ENCODE results near the gene SNED1. TPM values are rescaled to one million over a fixed set of nuclear protein-coding genes. Genes with fewer than 3 reads are reported as not detected.

The SNED1 gene
- total RNA-seq, 1 experiment from 2014 or later: 3.2 TPM

GRCh38 chr2:241125626-241126025 is 127.2 kb downstream of the SNED1 start:
- TF ChIP-seq CTCF (IDR thresholded peaks at IDR 0.05): no peak
- TF ChIP-seq ATF1 (CRISPR knock-in tag; IDR thresholded peaks at IDR 0.05): no peak
- no peak for TF ChIP-seq MYBL2 (CRISPR knock-in tag; IDR thresholded peaks at IDR 0.05)
- no peak for TF ChIP-seq FOXP1 (CRISPR knock-in tag; IDR thresholded peaks at IDR 0.05; ENCODE audit: borderline replicate concordance)
- no peak for TF ChIP-seq ERG (CRISPR knock-in tag; IDR thresholded peaks at IDR 0.05)
- TF ChIP-seq OVOL2 (CRISPR knock-in tag; IDR thresholded peaks at IDR 0.05; ENCODE audit: borderline replicate concordance): no peak
- no peak for TF ChIP-seq RELA (CRISPR knock-in tag; IDR thresholded peaks at IDR 0.05; ENCODE audit: borderline replicate concordance)
- no peak for TF ChIP-seq MLX (CRISPR knock-in tag; IDR thresholded peaks at IDR 0.05)
- no peak for TF ChIP-seq ETV6 (CRISPR knock-in tag; IDR thresholded peaks at IDR 0.05)
- no peak for TF ChIP-seq TEAD4 (CRISPR knock-in tag; IDR thresholded peaks at IDR 0.05)
- no peak for TF ChIP-seq IRF1 (CRISPR knock-in tag; IDR thresholded peaks at IDR 0.05)
- no peak for TF ChIP-seq ZNF232 (CRISPR knock-in tag; IDR thresholded peaks at IDR 0.05)
- Mint-ChIP-seq H3K36me3 (peaks cover 25% of the 10 kb centered on the region), H3K9me3 (peaks cover 10% of the 10 kb centered on the region), H3K27me3 (ENCODE audit: low read depth) (no peaks in the 10 kb centered on the region), H3K27ac (no peak overlapping the region), H3K4me3 (no peak overlapping the region), H3K4me1 (no peaks in the 10 kb centered on the region)
- ChIA-PET POLR2A (no interaction called here), CTCF (no interaction called here)
- ATAC-seq (no peak), DNase-seq (ENCODE audit: low spot score) (no peak)

- Mint-ChIP-seq H3K4me1 (no peaks in the 10 kb centered on the region), H3K27ac (no peak overlapping the region), H3K9me3 (peaks cover 4% of the 10 kb centered on the region), H3K36me3 (peaks cover 22% of the 10 kb centered on the region), H3K27me3 (ENCODE audit: low read depth) (no peaks in the 10 kb centered on the region), H3K4me3 (no peak overlapping the region)
- POLR2A ChIA-PET: no interaction called here
- CTCF ChIA-PET: no interaction called here
- ATAC-seq (no peak), DNase-seq (ENCODE audit: low spot score) (no peak)
- no peak for TF ChIP-seq TEAD1 (CRISPR knock-in tag; IDR thresholded peaks at IDR 0.05)
- TF ChIP-seq PRDM15 (CRISPR knock-in tag; IDR thresholded peaks at IDR 0.05): no peak
- no peak for TF ChIP-seq ESRRA (CRISPR knock-in tag; IDR thresholded peaks at IDR 0.05; ENCODE audit: borderline replicate concordance)
- no peak for TF ChIP-seq ATF2 (CRISPR knock-in tag; IDR thresholded peaks at IDR 0.05; ENCODE audit: borderline replicate concordance, low read depth)
- TF ChIP-seq ELF4 (CRISPR knock-in tag; IDR thresholded peaks at IDR 0.05; ENCODE audit: low read depth): no peak
- no peak for TF ChIP-seq CDX4 (CRISPR knock-in tag; IDR thresholded peaks at IDR 0.05; ENCODE audit: borderline replicate concordance)
Measured at GRCh38 chr2:241126201-241126611, 127.8 kb downstream of the SNED1 start.
